ENCODE results near the gene PTCHD4.

GRCh38 chr6:48067886-48068277 lies 43.1 kb downstream of the PTCHD4 start:
- TF ChIP-seq CTCF (IDR thresholded peaks at IDR 0.05) (no peak), POLR2A (IDR thresholded peaks at IDR 0.05) (no peak), POLR2AphosphoS5 (IDR thresholded peaks at IDR 0.05) (no peak)
